HepG2 (cell line): ENCODE results near the gene TEKT3. TPM values are rescaled to one million over a fixed set of nuclear protein-coding genes. Genes with fewer than 3 reads are reported as not detected.

Source experiments
- ATAC-seq: fragments of 200-7000 bp; cut with Tn5 transposase; 3 replicates; pipeline ENCODE4 v1.9.1; 2020; ENCODE audit warnings: mild to moderate bottlenecking, moderate library complexity
- Bru-seq: library from RNA; stranded (reverse); fragments of 400-500 nt; gene quantifications from one replicate; lab custom pipeline; 2021; lab: Mats Ljungman, UMichigan
- BruChase-seq, 2 experiments: library from RNA; stranded (reverse); fragments of 400-500 nt; gene quantifications; one replicate each; lab custom pipeline; 2021; lab: Mats Ljungman, UMichigan
- BruUV-seq: library from RNA; stranded (reverse); fragments of 400-500 nt; replicated peaks from 2 replicates; lab custom pipeline; 2021; lab: Mats Ljungman, UMichigan
- CTCF ChIA-PET: fragments of 300-600 bp; formaldehyde crosslinking; extraction: SDS; loops from one replicate; lab custom pipeline; 2021; ENCODE audit warnings: low total read pairs, inconsistent platforms, low intra/inter-chr PET ratio; lab: Yijun Ruan, JAX
- POLR2A ChIA-PET: fragments of 350-600 bp; sonication (Branson Sonifier 250); formaldehyde crosslinking; loops from one replicate; lab custom pipeline; 2020; ENCODE audit warnings: antibody characterized with exemption, inconsistent platforms; lab: Yijun Ruan, JAX
- DNase-seq: peaks from one replicate; pipeline ENCODE4 v3.0.0-alpha.2; 2015; ENCODE audit warnings: low spot score
- FAIRE-seq: peaks from 3 replicates; lab custom pipeline; 2011; peaks lifted over from hg19 to GRCh38; lab: Jason Lieb, UNC
- H2AFZ ChIP-seq: one replicate; pipeline ENCODE4 v1.6.1; 2011; ENCODE audit warnings: low read length, inconsistent platforms
- H3K27ac ChIP-seq: fragments of 300-600 bp; 3 replicates; pipeline ENCODE4 v1.8.0; 2011; ENCODE audit warnings: mixed run types, mild to moderate bottlenecking, mixed read lengths, low read length, inconsistent platforms; ENCODE audit not compliant: insufficient read depth; ENCODE audit errors: extremely low read length
- H3K27me3 ChIP-seq, 2 experiments: fragments of 200-600 bp in 1 of 2; 2 replicates in 1 of 2; 3 replicates in 1 of 2; pipeline versions ENCODE4 v1.6.0 to v1.8.0; 2011; ENCODE audit warnings: low read length in 2 of 2, mild to moderate bottlenecking in 2 of 2, moderate library complexity in 2 of 2, inconsistent platforms in 1 of 2; ENCODE audit not compliant: insufficient read depth in 2 of 2, control insufficient read depth in 1 of 2
- H3K36me3 ChIP-seq, 2 experiments: fragments of 200-600 bp in 1 of 2; replicated peaks in 1 of 2; 2 replicates in 1 of 2; 3 replicates in 1 of 2; pipeline versions ENCODE4 v1.5.1 to v1.8.0; 2011; ENCODE audit warnings: low read length in 2 of 2, inconsistent platforms in 1 of 2; ENCODE audit not compliant: insufficient read depth in 2 of 2, control insufficient read depth in 1 of 2
- H3K4me1 ChIP-seq: 2 replicates; pipeline ENCODE4 v1.5.1; 2012; ENCODE audit warnings: low read length, inconsistent platforms; ENCODE audit not compliant: insufficient read depth
- H3K4me2 ChIP-seq: 2 replicates; pipeline ENCODE4 v1.6.0; 2011; ENCODE audit warnings: low read depth, low read length, inconsistent platforms
- H3K4me3 ChIP-seq, 3 experiments: fragments of 200-600 bp in 1 of 3; sonication (generic), shearing (Covaris generic) in 1 of 3; replicated peaks in 1 of 3; 2 replicates each; pipeline ENCODE4 v1.5.1; 2011 to 2016; ENCODE audit warnings: low read length in 3 of 3, inconsistent platforms in 2 of 3, low read depth in 2 of 3, mild to moderate bottlenecking in 2 of 3, control low read depth in 1 of 3, mixed read lengths in 1 of 3; ENCODE audit not compliant: insufficient read depth in 1 of 3
- H3K79me2 ChIP-seq: one replicate; pipeline ENCODE4 v1.6.1; 2011; ENCODE audit warnings: low read length, inconsistent platforms; ENCODE audit not compliant: insufficient read depth
- H3K9ac ChIP-seq: 2 replicates; pipeline ENCODE4 v1.6.0; 2011; ENCODE audit warnings: mild to moderate bottlenecking, low read depth, low read length, inconsistent platforms; ENCODE audit not compliant: insufficient read depth
- H3K9me3 ChIP-seq: 2 replicates; pipeline ENCODE4 v1.5.1; 2012; ENCODE audit warnings: mild to moderate bottlenecking, low read length
- H4K20me1 ChIP-seq: 2 replicates; pipeline ENCODE4 v1.6.0; 2011; ENCODE audit warnings: inconsistent platforms, mild to moderate bottlenecking, low read length, moderate library complexity; ENCODE audit not compliant: insufficient read depth
- ARID5B ChIP-seq: IDR thresholded peaks from 2 replicates; pipeline ENCODE4 v1.4.0; 2020; ENCODE audit warnings: mild to moderate bottlenecking, missing genetic modification reagents
- BCL6 ChIP-seq: IDR thresholded peaks from 2 replicates; pipeline ENCODE4 v1.6.1; 2016; ENCODE audit warnings: missing genetic modification reagents, missing compliant biosample characterization
- GTF2F1 ChIP-seq: fragments of 150-350 bp; IDR thresholded peaks from 2 replicates; pipeline ENCODE4 v1.6.1; 2014; ENCODE audit warnings: low read length
- KDM6A ChIP-seq: IDR thresholded peaks from 2 replicates; pipeline ENCODE4 v1.6.1; 2016; ENCODE audit warnings: low read depth
- SP2 ChIP-seq: sonication (generic); formaldehyde crosslinking; IDR thresholded peaks from 2 replicates; pipeline ENCODE4 v1.5.1; 2020; ENCODE audit warnings: mild to moderate bottlenecking, missing genetic modification reagents
- U2AF2 ChIP-seq: fragments of 200-400 bp; formaldehyde crosslinking; IDR thresholded peaks from 2 replicates; pipeline ENCODE4 v1.6.1; 2017; ENCODE audit warnings: low read depth, mild to moderate bottlenecking, low read length
- ZNF354B ChIP-seq: sonication (generic); formaldehyde crosslinking; IDR thresholded peaks from 2 replicates; pipeline ENCODE4 v1.8.0; 2022; ENCODE audit warnings: mild to moderate bottlenecking, missing genetic modification reagents
- ZNF564 ChIP-seq: sonication (generic); formaldehyde crosslinking; IDR thresholded peaks from 2 replicates; pipeline ENCODE4 v1.8.1; 2023; ENCODE audit warnings: mild to moderate bottlenecking, missing genetic modification reagents
- ZNF569 ChIP-seq: sonication (generic); formaldehyde crosslinking; IDR thresholded peaks from 2 replicates; pipeline ENCODE4 v1.5.0; 2020; ENCODE audit warnings: mild to moderate bottlenecking, missing genetic modification reagents, moderate library complexity, borderline replicate concordance
- ZNF607 ChIP-seq: sonication (generic); formaldehyde crosslinking; IDR thresholded peaks from 2 replicates; pipeline ENCODE4 v1.5.1; 2020; ENCODE audit warnings: missing genetic modification reagents, mild to moderate bottlenecking, borderline replicate concordance
- WGBS: methylation state at CpG from one replicate; pipeline ENCODE4 v1.1.6; 2017; ENCODE audit warnings: low lambda C conversion rate; 5-methylcytosine and 5-hydroxymethylcytosine counted together
- in situ Hi-C: cut with HindIII; loops from 2 replicates; pipeline ENCODE4 v1.10.0; 2017; ENCODE audit warnings: low pct_unique_long_range_greater_than_20kb; ENCODE audit not compliant: extremely low pct_ligation_motif_present
- intact Hi-C: fragments of 100-400 bp; cut with micrococcal nuclease; formaldehyde crosslinking; loops from one replicate; pipeline ENCODE4 v1.10.0; 2022; ENCODE audit not compliant: unreplicated experiment
- long read RNA-seq, 2 experiments: library from RNA in 1 of 2; library from polyadenylated mRNA in 1 of 2; stranded (forward) in 1 of 2; unstranded in 1 of 2; transcript quantifications; one replicate each; pipeline ENCODE4 v2.0.0, GENCODE V29; 2019 to 2022
- polyA minus RNA-seq, 3 experiments: library from RNA; depleted of rRNA, polyadenylated mRNA; stranded (reverse); fragments of >200 nt; gene quantifications; 2 replicates each; pipeline ENCODE4 v1.2.3, GENCODE V29; 2011; ENCODE audit warnings: low replicate concordance in 1 of 3
- polyA plus RNA-seq, 8 experiments: library from polyadenylated mRNA; depleted of rRNA in 3 of 8; stranded (reverse) in 7 of 8; unstranded in 1 of 8; fragments of >200 nt; fragmentation: Illumina TruSeq in 4 of 8; extraction: Trizol in 4 of 8; gene quantifications; 2 replicates each; pipeline versions ENCODE4 v1.2.1 to v1.2.3, GENCODE V29; 2011 to 2016; ENCODE audit warnings: low read depth in 4 of 8, missing spikeins in 1 of 8, mixed read lengths in 1 of 8; ENCODE audit not compliant: insufficient read depth in 1 of 8
- total RNA-seq, 5 experiments: library from RNA; depleted of rRNA; stranded (reverse); fragments of >200 nt; fragmentation: Illumina TruSeq; extraction: Trizol; gene quantifications; 2 replicates each; pipeline ENCODE4 v1.2.3, GENCODE V29; 2016; ENCODE audit warnings: low read depth in 1 of 5
- TF ChIP-seq, protein P1 (sequence below): sonication (generic); formaldehyde crosslinking; IDR thresholded peaks from 2 replicates; pipeline ENCODE4 v1.4.0; 2020; ENCODE audit warnings: mild to moderate bottlenecking, missing genetic modification reagents
- TF ChIP-seq, protein P2 (sequence below): IDR thresholded peaks from 2 replicates; pipeline ENCODE4 v1.6.1; 2016; ENCODE audit warnings: missing genetic modification reagents, missing compliant biosample characterization
- TF ChIP-seq, protein P3 (sequence below): sonication (generic); formaldehyde crosslinking; IDR thresholded peaks from 2 replicates; pipeline ENCODE4 v1.4.0; 2020; ENCODE audit warnings: missing genetic modification reagents, mild to moderate bottlenecking, borderline replicate concordance

TEKT3 gene
- total RNA-seq (2016; rRNA removed; fragmentation: Illumina TruSeq; extraction: Trizol) (0.58 TPM in 1 of 2 replicates, not detected in the other), polyA plus RNA-seq (2011; rRNA removed) (0.82 and 3.4 TPM in 2 replicates), polyA minus RNA-seq (2011; rRNA and poly(A)+ RNA removed; ENCODE audit: low replicate concordance) (0.42 and 1.4 TPM in 2 replicates), Bru-seq, nascent RNA (percentile 33 among the genes with signal in this experiment), BruChase-seq, experiment 1, labeled RNA remaining after a 6-hour chase (percentile 28 among the genes with signal in this experiment), BruChase-seq, experiment 2, labeled RNA remaining after a 2-hour chase (percentile 27 among the genes with signal in this experiment)
- 0.30 and 0.79 TPM in 2 replicates for total RNA-seq (2016; cell fraction: cytosol; rRNA removed; fragmentation: Illumina TruSeq; extraction: Trizol; ENCODE audit: low read depth)
- total RNA-seq (2016; cell fraction: insoluble cytoplasmic fraction; rRNA removed; fragmentation: Illumina TruSeq; extraction: Trizol) = 0.50 TPM in 1 of 2 replicates, not detected in the other
- total RNA-seq (2016; cell fraction: membrane; rRNA removed; fragmentation: Illumina TruSeq; extraction: Trizol) = 0.21 and 0.34 TPM in 2 replicates
- 1.2 and 2.2 TPM in 2 replicates for total RNA-seq (2016; cell fraction: nucleus; rRNA removed; fragmentation: Illumina TruSeq; extraction: Trizol)
- polyA plus RNA-seq (2011; cell fraction: cytosol; rRNA removed) = 1.0 and 1.1 TPM in 2 replicates
- 19.4 and 19.7 TPM in 2 replicates for polyA plus RNA-seq (2011; cell fraction: nucleus; rRNA removed)
- 1.0 and 1.6 TPM in 2 replicates for polyA plus RNA-seq (2012)
- 0.36 TPM in 1 of 2 replicates, not detected in the other for polyA plus RNA-seq (2016; cell fraction: cytosol; fragmentation: Illumina TruSeq; extraction: Trizol; ENCODE audit: low read depth)
- polyA plus RNA-seq (2016; cell fraction: insoluble cytoplasmic fraction; fragmentation: Illumina TruSeq; extraction: Trizol; ENCODE audit: low read depth) = not detected in 2 replicates
- not detected in 2 replicates for polyA plus RNA-seq (2016; cell fraction: membrane; fragmentation: Illumina TruSeq; extraction: Trizol; ENCODE audit: low read depth)
- polyA plus RNA-seq (2016; cell fraction: nucleus; fragmentation: Illumina TruSeq; extraction: Trizol; ENCODE audit: insufficient read depth, low read depth) = 3.1 and 3.9 TPM in 2 replicates
- not detected in 2 replicates for polyA minus RNA-seq (2011; cell fraction: cytosol; rRNA and poly(A)+ RNA removed)
- 2.2 TPM in 2 replicates for polyA minus RNA-seq (2011; cell fraction: nucleus; rRNA and poly(A)+ RNA removed)
- long read RNA-seq, experiment 1 = 0 reads
- long read RNA-seq, experiment 2 = 0 reads

DNA sequence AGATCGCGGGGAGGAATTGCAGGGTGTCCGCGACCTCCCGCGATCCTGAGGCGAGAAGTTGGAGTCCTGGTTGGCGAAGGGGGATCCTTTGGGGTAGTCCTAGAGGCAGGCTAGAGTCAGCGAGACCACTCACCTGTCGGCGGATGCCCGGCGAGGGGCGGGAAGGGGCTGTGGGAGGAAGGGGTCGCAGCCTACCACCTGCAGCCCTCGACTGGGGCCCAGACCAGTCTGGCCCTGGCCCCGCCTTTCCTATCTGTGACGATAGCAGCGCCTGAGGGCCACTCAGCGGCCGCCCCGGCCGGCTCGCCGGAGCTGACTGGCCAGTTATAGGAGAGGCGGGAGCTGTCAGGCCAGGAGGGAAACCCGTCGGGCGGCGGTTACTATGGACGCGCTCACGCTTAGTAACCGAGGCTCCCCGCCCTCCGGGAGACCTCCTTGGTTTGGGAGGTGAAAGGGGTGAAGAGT lies at the start of gene TEKT3:
TEKT3 (minus strand) TSS at position 213 of the 465 bp plus-strand sequence. CDS start 10,012 bp downstream, outside the sequence.
- Histone ChIP-seq H2AFZ (no peak within 1 kb of the TSS), H3K9me3 (no peaks in the 10 kb centered on the region), H3K4me3 (no peak within 1 kb of the TSS), H3K27me3 (peaks cover 0 to 31% of the 10 kb centered on the region in 2 experiments; a peak in 3 of 5 replicates), H4K20me1 (no peaks in the 10 kb centered on the region), H3K36me3 (no peaks in the 10 kb centered on the region), H3K79me2 (no peaks in the 10 kb centered on the region)
- POLR2A ChIA-PET = no interaction called here
- BruUV-seq = no TSS peak
- FAIRE-seq (no peak), DNase-seq (no peak), ATAC-seq (no peak)
- intact Hi-C loops = no loop called here
- CTCF ChIA-PET = no interaction called here
- WGBS = 70% methylated on average over 21 of the region's 36 CpGs
- in situ Hi-C loops = loop anchor here (10.0 kb wide), 2 partner anchors 57 to 63 kb away; no protein-coding TSS in a partner anchor
- TF ChIP-seq ZNF354B (CRISPR knock-in tag) = no peak
- TF ChIP-seq ZNF564 = no peak
- no peak for TF ChIP-seq KDM6A
- TF ChIP-seq GTF2F1 = no peak
- TF ChIP-seq, protein P1, sequence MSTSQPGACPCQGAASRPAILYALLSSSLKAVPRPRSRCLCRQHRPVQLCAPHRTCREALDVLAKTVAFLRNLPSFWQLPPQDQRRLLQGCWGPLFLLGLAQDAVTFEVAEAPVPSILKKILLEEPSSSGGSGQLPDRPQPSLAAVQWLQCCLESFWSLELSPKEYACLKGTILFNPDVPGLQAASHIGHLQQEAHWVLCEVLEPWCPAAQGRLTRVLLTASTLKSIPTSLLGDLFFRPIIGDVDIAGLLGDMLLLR = no peak
- TF ChIP-seq, protein P2, sequence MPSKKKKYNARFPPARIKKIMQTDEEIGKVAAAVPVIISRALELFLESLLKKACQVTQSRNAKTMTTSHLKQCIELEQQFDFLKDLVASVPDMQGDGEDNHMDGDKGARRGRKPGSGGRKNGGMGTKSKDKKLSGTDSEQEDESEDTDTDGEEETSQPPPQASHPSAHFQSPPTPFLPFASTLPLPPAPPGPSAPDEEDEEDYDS (CRISPR knock-in tag) = no peak
- no peak for TF ChIP-seq BCL6 (CRISPR knock-in tag)
- no peak for TF ChIP-seq SP2 (CRISPR knock-in tag)
- no peak for TF ChIP-seq U2AF2
- TF ChIP-seq ZNF569 (CRISPR knock-in tag) = no peak
- no peak for TF ChIP-seq ARID5B (CRISPR knock-in tag)
- no peak for TF ChIP-seq ZNF607 (CRISPR knock-in tag)
- TF ChIP-seq, protein P3, sequence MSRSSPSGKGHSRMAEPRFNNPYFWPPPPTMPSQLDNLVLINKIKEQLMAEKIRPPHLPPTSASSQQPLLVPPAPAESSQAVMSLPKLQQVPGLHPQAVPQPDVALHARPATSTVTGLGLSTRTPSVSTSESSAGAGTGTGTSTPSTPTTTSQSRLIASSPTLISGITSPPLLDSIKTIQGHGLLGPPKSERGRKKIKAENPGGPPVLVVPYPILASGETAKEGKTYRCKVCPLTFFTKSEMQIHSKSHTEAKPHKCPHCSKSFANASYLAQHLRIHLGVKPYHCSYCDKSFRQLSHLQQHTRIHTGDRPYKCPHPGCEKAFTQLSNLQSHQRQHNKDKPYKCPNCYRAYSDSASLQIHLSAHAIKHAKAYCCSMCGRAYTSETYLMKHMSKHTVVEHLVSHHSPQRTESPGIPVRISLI (CRISPR knock-in tag) = no peak
- TF ChIP-seq, all 625 proteins: peak for 0
- Histone ChIP-seq H3K9ac (no peak within 1 kb of the TSS), H3K27ac (no peak within 1 kb of the TSS), H3K4me2 (no peak within 1 kb of the TSS), H3K4me1 (peaks cover 11% of the 10 kb centered on the region)
